Measurements from ENCODE around the gene SDK2.

SDK2 gene

DNA sequence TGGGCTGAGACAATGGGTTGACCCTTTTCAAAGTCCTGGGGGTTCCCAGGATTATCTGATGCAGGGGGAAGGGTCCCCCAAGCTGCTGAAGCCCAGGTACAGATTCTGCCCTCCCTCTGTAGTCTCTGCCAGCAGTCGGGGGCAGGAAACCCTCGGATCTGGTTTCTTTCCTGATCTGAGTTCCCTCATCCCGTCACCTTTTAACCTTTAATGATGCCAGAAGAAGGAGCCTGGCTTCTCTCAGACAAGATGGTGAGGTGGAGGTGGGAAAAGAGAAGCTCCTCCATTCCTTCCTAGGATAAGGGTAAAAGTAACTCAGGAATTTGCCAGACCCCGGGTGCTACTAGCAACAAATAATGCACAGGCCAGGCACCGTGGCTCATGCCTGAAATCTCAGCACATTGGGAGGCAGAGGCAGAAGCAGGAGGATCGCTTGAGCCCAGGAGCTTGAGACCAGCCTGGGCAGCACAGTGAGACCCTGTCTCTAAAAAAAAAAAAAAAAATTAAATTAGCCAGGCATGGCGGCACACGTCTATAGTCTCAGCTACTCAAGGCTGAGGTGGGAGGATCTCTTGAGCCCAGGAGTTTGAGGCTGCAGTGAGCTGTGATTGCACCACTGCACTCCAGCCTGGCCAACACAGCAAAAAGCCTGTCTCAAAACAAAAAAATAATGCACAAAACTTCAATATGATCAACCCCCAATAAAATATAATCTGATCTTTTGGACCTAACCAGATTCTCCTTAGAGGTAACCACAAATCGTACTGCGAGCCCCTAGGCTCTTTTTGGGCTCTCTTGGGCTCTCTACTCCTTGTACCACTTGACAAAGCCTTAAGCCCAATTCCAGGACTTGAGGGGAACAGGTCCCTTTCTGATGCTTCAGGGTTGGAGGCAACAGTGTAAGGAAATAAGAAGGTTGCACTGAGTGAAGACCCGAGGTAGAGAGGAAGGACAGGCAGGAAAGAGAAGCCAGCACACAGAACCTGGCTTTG is 338.1 kb downstream of the SDK2 start:
- no peak for DNase-seq (ENCODE audit: low read depth, low spot score)

DNA sequence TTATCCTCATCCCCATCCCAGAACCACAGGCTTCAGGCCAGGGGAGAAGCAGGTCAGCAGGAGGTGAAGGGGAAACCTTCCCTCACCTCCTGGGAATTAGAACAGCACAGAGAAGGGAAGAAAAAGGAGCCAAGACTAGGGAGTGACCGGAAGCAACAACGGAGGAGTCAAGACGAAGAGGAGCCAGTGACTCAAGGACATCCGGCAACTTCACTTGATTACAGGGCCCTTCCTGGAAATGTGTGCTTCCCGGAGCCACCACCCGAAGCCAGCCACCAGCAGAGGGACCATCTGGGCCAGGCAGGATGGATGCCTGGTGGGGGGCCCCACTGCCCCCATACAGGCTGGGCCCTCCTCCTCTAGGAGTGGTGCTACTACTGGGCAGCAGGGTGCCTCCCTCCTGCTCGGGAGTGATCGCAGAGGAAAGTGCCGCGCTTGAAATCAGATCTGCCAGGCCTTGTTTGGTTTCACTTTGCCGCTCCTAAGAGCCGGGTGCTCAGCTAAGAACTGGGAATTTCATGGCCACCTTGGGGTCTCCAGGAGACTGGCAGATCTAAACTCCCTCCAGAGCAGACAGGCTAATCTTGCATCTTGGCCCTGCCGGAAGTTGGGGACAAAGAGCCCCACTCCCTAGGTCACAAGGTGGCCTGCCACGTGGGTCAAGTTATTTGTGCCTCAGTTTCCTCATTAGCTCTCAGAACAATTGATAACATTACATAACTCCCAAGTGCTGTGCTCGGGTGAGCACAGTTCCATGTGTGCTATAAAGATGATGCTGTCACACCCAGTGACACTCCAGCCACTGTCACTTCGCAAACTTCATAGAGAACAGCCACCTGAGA is 339.1 kb downstream of the SDK2 start:
- peak; percentile 73 for DNase-seq (ENCODE audit: low read depth, low spot score)

DNA sequence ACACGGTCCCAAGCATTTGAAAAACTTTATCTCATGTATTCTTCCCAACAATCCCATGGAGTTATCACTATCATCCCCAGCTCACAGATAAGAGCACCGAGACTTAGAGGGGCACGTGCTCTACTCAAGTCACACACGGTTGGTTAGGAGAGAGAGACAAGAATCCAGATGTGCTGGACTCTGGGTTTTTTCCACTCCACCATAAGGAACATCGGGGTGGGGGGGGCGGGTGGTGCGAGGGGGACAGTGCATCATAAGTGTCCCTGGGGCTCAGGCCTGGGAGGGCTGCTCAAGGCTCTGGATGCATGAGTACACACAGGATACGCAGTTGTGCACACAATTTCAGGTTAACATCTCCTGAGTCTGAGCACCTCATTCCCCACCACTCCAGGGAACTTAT is 339.8 kb downstream of the SDK2 start:
- no peak for DNase-seq (ENCODE audit: low read depth, low spot score)

DNA sequence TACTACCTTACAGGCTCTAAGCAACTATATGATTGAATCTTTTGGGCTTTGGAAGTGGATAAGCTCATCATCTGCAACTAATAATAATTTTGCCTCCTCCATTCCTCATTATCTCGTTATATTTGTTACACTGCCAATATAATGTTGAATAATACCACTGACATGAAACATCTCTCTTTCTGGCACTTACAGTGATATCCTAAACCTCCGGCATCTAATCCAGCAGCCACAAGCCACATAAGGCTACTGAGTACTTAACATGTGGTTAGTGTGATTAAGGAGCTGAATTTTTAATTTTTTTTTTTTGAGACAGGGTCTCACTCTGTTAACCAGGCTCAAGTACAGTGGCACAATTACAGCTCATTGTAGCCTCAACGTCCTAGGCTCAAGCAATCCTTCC is 342.1 kb downstream of the SDK2 start:
- no peak for DNase-seq (ENCODE audit: low read depth, low spot score)

DNA sequence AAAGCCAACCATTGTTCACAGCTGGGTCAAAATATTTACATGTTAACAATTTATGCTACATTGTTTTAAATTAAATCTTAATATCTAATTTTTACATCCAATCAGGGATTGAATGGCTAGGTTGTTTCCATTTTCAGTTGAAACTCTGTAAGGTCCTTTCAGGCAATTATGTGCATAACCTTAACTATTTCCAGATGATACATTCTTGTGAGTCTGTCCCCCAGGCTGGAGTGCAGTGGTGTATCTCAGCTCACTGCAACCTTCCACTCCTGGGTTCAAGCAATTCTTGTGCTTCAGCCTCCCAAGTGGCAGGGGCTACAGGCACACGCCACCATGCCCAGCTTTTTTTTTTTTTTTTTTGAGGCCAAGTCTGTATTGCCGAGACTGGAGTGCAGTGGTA is 342.9 kb downstream of the SDK2 start:
- no peak for DNase-seq (ENCODE audit: low read depth, low spot score)

DNA sequence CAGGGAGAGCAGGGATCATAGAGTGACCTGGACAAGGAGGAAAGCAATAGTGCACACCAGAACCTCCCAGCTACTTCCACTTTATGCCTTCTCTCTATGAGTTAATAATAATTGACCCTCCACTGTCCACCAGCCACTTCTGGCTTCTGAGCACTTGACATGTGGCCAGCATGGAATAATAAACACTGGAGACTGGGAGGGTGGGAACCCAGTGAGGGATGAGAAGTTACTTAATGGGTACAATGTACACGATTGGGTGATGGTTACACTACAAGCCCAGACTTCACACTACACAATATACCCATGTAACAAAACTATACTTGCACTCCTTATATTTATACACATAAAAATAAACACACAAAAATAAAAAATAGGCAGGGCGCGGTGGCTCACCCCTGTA is 343.9 kb downstream of the SDK2 start:
- no peak for DNase-seq (ENCODE audit: low read depth, low spot score)

DNA sequence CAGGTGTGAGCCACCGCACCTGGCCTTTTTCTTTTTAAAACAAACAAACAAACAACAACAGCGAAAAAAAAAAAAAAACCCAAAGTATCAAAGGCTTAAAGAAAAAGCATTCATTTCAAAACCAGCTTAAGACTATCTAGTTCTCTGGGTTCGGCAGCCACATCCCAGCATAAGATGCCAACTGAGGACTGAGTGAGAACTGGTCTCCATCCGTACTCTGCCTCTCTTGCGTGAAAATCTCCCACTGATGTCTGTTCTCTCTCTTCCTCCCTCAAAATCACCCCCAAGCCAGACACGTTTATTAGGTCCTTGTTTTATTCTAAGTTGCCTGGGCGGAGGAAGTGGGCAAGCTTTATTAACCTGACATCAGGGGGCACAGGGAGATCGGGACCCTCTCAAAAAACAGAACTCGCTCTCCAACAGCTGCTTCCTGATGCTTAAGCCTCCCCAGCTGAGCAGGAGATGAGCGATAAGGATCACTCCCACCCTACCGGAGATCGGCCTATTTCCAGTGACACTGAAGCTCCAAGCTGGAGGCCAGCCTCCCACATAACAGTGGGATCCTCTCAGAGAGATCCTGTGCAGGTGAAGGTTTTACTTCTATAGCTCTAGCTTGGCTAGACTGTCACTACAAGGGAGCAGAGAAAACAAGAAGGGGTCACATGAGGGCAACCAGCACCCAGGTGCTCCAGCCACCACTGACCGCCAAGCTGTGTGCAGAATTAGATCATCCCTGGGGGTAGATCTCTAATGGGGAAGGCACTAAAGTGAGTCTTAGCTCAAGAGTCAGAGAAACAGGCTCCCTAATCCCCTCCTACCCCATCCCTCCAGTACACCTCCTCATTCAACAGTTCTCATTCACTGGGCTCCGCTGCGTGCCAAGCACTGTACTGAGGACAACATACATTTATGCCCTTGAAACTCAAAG is 346.0 kb downstream of the SDK2 start:
- DNase-seq (ENCODE audit: low read depth, low spot score): no peak

- DNase-seq (ENCODE audit: low read depth, low spot score): no peak
These were observed 350.7 kb downstream of the SDK2 start for GRCh38 chr17:73293480-73293911.

DNA sequence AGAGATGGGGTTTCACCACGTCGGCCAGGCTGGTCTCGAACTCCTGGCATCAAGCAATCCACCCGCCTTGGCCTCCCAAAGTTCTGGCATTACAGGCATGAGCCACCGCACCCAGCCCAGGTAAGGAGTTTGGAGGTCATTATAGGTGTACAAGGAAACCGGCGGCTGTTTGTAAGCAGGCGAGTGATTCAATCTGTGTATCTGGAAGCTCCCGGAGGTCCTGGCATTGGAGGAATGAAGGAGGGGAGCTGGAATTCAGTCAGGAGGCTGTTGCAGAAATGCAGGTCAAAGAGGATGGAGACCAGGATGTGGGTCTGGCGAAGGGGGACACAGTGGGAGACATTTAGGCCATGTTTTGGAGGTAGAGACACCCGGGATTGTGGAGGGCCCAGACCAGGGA is 351.2 kb downstream of the SDK2 start:
- DNase-seq (ENCODE audit: low read depth, low spot score): no peak

DNA sequence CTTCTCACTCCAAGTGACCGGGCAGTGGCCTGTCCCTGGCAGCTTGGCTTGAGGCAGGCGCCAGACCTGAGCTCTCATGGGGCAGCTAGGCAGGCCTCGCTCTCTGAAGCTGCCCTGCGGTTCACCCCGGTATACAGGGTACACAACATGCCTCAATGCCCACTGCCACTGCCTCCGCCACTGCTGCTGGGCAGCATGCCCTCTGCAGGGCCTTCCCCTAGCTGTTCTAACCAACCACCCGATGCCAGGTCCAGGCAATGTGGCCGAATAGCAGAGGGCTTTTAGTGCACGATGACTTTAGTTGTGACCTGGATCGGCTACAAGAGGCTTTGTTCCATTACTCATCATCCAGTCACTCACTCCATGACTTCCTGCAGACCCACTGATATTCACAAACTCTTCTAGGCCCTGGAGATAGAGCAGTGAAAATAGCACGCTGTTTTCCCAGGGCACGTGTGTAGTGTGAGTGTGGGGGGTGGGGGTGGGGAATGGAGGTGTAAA is 352.2 kb downstream of the SDK2 start:
- no peak for DNase-seq (ENCODE audit: low read depth, low spot score)

DNA sequence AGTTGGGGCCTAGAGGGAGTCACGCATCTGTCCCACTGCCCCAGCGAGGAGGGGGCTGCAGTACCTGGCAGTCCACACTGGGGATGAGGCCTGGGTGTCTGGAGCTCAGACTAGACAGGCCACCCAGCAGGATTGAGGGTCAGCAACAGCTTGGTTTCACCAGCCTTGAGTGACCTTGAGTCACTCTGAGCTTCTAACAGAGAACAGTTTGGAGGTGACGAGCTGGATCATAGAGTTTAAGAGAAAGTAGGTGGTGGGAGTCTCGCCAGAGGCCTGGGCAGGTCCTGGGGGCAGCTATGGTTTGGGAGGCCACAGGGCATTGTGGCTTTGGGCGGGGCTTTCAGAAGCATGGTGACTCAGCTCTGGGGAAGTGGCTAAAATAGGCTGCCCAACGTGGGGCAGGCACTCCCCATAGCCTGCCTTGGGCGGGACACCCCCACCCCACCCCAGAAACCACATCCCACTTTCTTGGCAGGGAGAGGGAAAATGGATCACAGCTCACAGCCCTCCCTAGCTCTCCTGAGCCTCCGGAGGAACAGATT is 352.9 kb downstream of the SDK2 start:
- no peak for DNase-seq (ENCODE audit: low read depth, low spot score)

DNA sequence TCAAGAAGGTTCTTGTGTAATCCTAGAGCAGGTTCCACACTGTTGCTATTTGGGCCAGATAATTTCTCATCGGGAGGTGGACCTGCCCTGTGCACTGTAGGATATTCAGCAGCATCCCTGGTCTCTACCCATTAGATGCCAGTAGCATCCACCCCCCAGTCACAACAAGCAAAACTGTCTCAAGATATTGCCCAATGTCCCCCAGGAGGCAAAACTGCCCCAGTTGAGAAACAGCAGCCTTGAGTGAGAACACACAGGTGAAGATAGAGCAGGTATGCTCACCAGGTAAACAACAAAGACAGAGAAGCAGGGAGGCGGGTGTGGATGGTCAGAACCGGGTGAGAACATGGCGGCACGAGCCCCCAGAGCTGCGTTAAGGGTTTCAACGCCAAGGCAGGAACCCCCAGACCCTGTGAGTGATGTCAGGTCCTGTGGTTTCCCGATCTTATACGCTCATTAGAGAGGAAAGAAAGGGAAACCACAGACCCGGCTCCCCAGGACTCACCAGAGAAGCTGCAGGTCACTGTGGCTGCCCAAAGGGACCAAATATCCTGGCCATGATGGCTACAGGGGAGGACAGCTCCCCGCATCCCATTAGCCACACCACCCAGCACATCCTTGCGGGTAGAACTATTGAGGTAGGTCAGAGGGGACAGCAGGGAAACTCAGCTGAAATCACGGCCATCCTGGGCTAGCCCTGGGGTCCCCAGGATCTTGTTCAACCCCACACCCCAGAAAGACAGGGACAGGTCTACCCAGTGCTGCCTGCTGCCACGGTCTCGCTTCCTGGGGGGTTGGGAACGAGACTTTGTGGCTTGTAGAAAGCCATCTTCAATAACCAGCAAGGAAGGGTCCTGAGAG is 353.6 kb downstream of the SDK2 start:
- no peak for DNase-seq (ENCODE audit: low read depth, low spot score)

GRCh38 chr17:73289549-73290254 is 354.5 kb downstream of the SDK2 start:
- no peak for DNase-seq (ENCODE audit: low read depth, low spot score)

- DNase-seq (ENCODE audit: low read depth, low spot score): no peak
These were observed 355.5 kb downstream of the SDK2 start for GRCh38 chr17:73288534-73289302.

GRCh38 chr17:73286863-73287296 is 357.4 kb downstream of the SDK2 start:
- no peak for DNase-seq (ENCODE audit: low read depth, low spot score)

GRCh38 chr17:73285916-73286862 is 358.1 kb downstream of the SDK2 start:
- DNase-seq (ENCODE audit: low read depth, low spot score): no peak

DNA sequence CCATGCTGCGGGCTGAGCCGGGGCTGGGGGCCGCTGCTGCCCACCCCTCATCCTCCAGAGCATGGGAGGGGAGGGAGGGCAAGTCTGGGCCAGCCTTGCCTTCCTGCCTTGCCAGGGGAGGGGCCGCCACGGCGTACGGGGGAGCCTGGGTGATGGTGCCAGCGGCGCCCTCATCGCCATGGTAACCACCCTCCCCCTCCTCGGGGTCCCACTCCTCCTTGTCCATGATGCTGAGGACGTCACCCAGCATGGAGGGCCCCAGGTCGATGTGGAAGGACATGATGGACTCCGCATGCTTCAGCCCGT is 358.7 kb downstream of the SDK2 start:
- DNase-seq (ENCODE audit: low read depth, low spot score): no peak
